H9 (cell line): ENCODE data around the gene OR2AT4. TPM values are rescaled to one million over a fixed set of nuclear protein-coding genes. Genes with fewer than 3 reads are reported as not detected.

Source experiments
- DNase-seq: peaks from one replicate; pipeline ENCODE4 v3.0.0-alpha.2; 2017
- H2AFZ ChIP-seq: one replicate; pipeline ENCODE4 v1.6.1; 2013; ENCODE audit warnings: mild to moderate bottlenecking, low read length, control low read depth, moderate library complexity
- H2AK5ac ChIP-seq: 2 replicates; pipeline ENCODE4 v1.6.1; 2013; ENCODE audit warnings: low read length, control low read depth, mixed read lengths; ENCODE audit not compliant: insufficient read length
- H2BK120ac ChIP-seq: one replicate; pipeline ENCODE4 v1.6.1; 2013; ENCODE audit warnings: low read depth, mild to moderate bottlenecking, low read length, control low read depth, inconsistent platforms; ENCODE audit not compliant: poor library complexity, severe bottlenecking
- H2BK12ac ChIP-seq: 2 replicates; pipeline ENCODE4 v1.6.1; 2013; ENCODE audit warnings: low read length, control low read depth, mixed read lengths, low read depth; ENCODE audit not compliant: insufficient read length
- H2BK15ac ChIP-seq: 2 replicates; pipeline ENCODE4 v1.6.1; 2013; ENCODE audit warnings: low read depth, low read length, control low read depth
- H2BK20ac ChIP-seq: one replicate; pipeline ENCODE4 v1.6.1; 2013; ENCODE audit warnings: low read depth, mild to moderate bottlenecking, low read length, control low read depth, inconsistent platforms; ENCODE audit not compliant: poor library complexity, severe bottlenecking
- H2BK5ac ChIP-seq: 2 replicates; pipeline ENCODE4 v1.6.1; 2013; ENCODE audit warnings: low read length, control low read depth, mixed read lengths; ENCODE audit not compliant: insufficient read length
- H3K14ac ChIP-seq: 2 replicates; pipeline ENCODE4 v1.6.1; 2013; ENCODE audit warnings: low read length, control low read depth; ENCODE audit not compliant: insufficient read depth
- H3K18ac ChIP-seq: 2 replicates; pipeline ENCODE4 v1.6.1; 2013; ENCODE audit warnings: low read depth, mild to moderate bottlenecking, mixed read lengths, low read length, control low read depth; ENCODE audit not compliant: insufficient read length
- H3K23ac ChIP-seq: 2 replicates; pipeline ENCODE4 v1.6.1; 2013; ENCODE audit warnings: low read length, control low read depth, mixed read lengths, low read depth; ENCODE audit not compliant: insufficient read length
- H3K23me2 ChIP-seq: 2 replicates; pipeline ENCODE4 v1.6.1; 2013; ENCODE audit warnings: low read depth, mild to moderate bottlenecking, mixed read lengths, low read length, control low read depth; ENCODE audit not compliant: insufficient read length, poor library complexity, severe bottlenecking
- H3K27ac ChIP-seq: 2 replicates; pipeline ENCODE4 v1.5.1; 2013; ENCODE audit warnings: low read length, control low read depth, mixed read lengths, low read depth; ENCODE audit not compliant: insufficient read length
- H3K27me3 ChIP-seq: 2 replicates; pipeline ENCODE4 v1.6.1; 2013; ENCODE audit warnings: low read length, control low read depth, inconsistent platforms; ENCODE audit not compliant: insufficient read depth
- H3K4ac ChIP-seq: 2 replicates; pipeline ENCODE4 v1.6.1; 2013; ENCODE audit warnings: low read depth, mild to moderate bottlenecking, control low read depth, inconsistent platforms, low read length, moderate library complexity
- H3K4me1 ChIP-seq: 2 replicates; pipeline ENCODE4 v1.6.1; 2013; ENCODE audit warnings: low read length, control low read depth, inconsistent platforms; ENCODE audit not compliant: insufficient read depth
- H3K4me2 ChIP-seq: 2 replicates; pipeline ENCODE4 v1.6.1; 2013; ENCODE audit warnings: low read length, control low read depth, mixed read lengths; ENCODE audit not compliant: insufficient read length, insufficient read depth
- H3K56ac ChIP-seq: 2 replicates; pipeline ENCODE4 v1.6.1; 2013; ENCODE audit warnings: low read depth, mild to moderate bottlenecking, mixed read lengths, low read length, control low read depth; ENCODE audit not compliant: insufficient read length
- H3K79me1 ChIP-seq: 2 replicates; pipeline ENCODE4 v1.6.1; 2013; ENCODE audit warnings: low read depth, mild to moderate bottlenecking, moderate library complexity, low read length, control low read depth, inconsistent platforms; ENCODE audit not compliant: insufficient read depth, poor library complexity, severe bottlenecking
- H3K79me2 ChIP-seq: 2 replicates; pipeline ENCODE4 v1.6.1; 2013; ENCODE audit warnings: low read length, control low read depth, inconsistent platforms; ENCODE audit not compliant: insufficient read depth
- H3K9ac ChIP-seq: 2 replicates; pipeline ENCODE4 v1.6.1; 2013; ENCODE audit warnings: low read length, control low read depth, mixed read lengths; ENCODE audit not compliant: insufficient read length; ENCODE audit errors: extremely low read depth
- H3K9me3 ChIP-seq: one replicate; pipeline ENCODE4 v1.6.1; 2013; ENCODE audit warnings: low read depth, low read length, inconsistent platforms; ENCODE audit not compliant: control insufficient read depth
- H3T11ph ChIP-seq: one replicate; pipeline ENCODE4 v1.6.1; 2013; ENCODE audit warnings: mild to moderate bottlenecking, low read length, control low read depth, inconsistent platforms
- H4K20me1 ChIP-seq: one replicate; pipeline ENCODE4 v1.6.1; 2013; ENCODE audit not compliant: control insufficient read depth, insufficient read length, insufficient read depth
- H4K5ac ChIP-seq: 2 replicates; pipeline ENCODE4 v1.6.1; 2013; ENCODE audit warnings: low read depth, mild to moderate bottlenecking, mixed read lengths, low read length, control low read depth; ENCODE audit not compliant: insufficient read length
- H4K8ac ChIP-seq: replicated peaks from 2 replicates; pipeline ENCODE4 v1.6.1; 2013; ENCODE audit warnings: low read length, control low read depth, mixed read lengths, low read depth; ENCODE audit not compliant: insufficient read length
- H4K91ac ChIP-seq: 2 replicates; pipeline ENCODE4 v1.6.1; 2013; ENCODE audit warnings: low read depth, mild to moderate bottlenecking, moderate library complexity, mixed read lengths, low read length, control low read depth; ENCODE audit not compliant: insufficient read length
- H3K27ac Mint-ChIP-seq, 3 experiments: 2 replicates in 2 of 3; 3 replicates in 1 of 3; pipeline ENCODE4 v1.8.0; 2020 to 2021; ENCODE audit warnings: mixed read lengths in 3 of 3, mild to moderate bottlenecking in 1 of 3, moderate library complexity in 1 of 3
- H3K27me3 Mint-ChIP-seq: 2 replicates; pipeline ENCODE4 v1.8.0; 2021; ENCODE audit warnings: low read depth, mild to moderate bottlenecking, moderate library complexity, mixed read lengths
- H3K36me3 Mint-ChIP-seq, 3 experiments: 2 replicates in 2 of 3; 3 replicates in 1 of 3; pipeline ENCODE4 v1.8.0; 2020 to 2021; ENCODE audit warnings: low read depth in 3 of 3, mixed read lengths in 3 of 3; ENCODE audit not compliant: insufficient read depth in 1 of 3
- H3K4me1 Mint-ChIP-seq, 2 experiments: 2 replicates each; pipeline ENCODE4 v1.8.0; 2020; ENCODE audit warnings: mixed read lengths in 2 of 2
- H3K4me3 Mint-ChIP-seq, 2 experiments: 2 replicates in 1 of 2; 3 replicates in 1 of 2; pipeline ENCODE4 v1.8.0; 2020 to 2021; ENCODE audit warnings: mild to moderate bottlenecking in 2 of 2, mixed read lengths in 2 of 2, moderate library complexity in 1 of 2
- H3K9me3 Mint-ChIP-seq, 2 experiments: 2 replicates in 1 of 2; 3 replicates in 1 of 2; pipeline ENCODE4 v1.8.0; 2020; ENCODE audit warnings: mild to moderate bottlenecking in 2 of 2, mixed read lengths in 2 of 2, moderate library complexity in 1 of 2
- WGBS: extraction: QIAGEN DNeasy Blood & Tissue Kit; methylation state at CpG from one replicate; pipeline ENCODE4 v1.1.7; 2013; ENCODE audit warnings: missing lambda C conversion rate, low lambda C conversion rate, mixed read lengths; ENCODE audit not compliant: insufficient read length; ENCODE audit errors: extremely low coverage; 5-methylcytosine and 5-hydroxymethylcytosine counted together
- total RNA-seq: library from RNA; stranded (reverse); gene quantifications from 2 replicates; pipeline ENCODE4 v1.2.1, GENCODE V29; 2021
- TF ChIP-seq, protein P1 (sequence below): fragments of 200-600 bp; sonication (generic); conservative IDR thresholded peaks from 3 replicates; pipeline ENCODE4 v1.8.0; 2021; ENCODE audit warnings: antibody characterized with exemption, mild to moderate bottlenecking

The OR2AT4 gene
- total RNA-seq, 1 experiment from 2014 or later: not detected

DNA sequence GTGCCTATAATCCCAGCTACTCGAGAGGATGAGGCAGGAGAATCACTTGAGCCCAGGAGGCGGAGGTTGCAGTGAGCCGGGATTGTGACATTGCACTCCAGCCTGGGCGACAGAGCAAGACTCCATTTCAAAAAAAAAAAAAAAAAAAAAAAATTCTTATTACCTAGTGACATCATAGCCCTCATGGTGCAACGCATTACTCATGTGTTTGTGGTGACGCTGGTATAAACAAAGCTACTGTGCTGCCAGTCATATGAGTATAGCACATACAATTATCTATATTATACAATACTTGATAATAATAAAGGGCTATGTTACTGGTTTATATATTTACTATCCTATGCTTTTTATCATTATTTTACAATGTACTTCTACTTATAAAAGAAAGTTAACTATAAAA lies 41.2 kb downstream of the OR2AT4 start:
- H3K9me3 Mint-ChIP-seq: peaks cover 21 to 23% of the 10 kb centered on the region in 2 experiments
- Histone ChIP-seq H3T11ph (no peak overlapping the region), H3K4me1 (no peaks in the 10 kb centered on the region)

More for the DNA sequence above, 41.2 kb downstream of the OR2AT4 start:
- no peak overlapping the region for H2BK12ac ChIP-seq
- no peak overlapping the region for H3K18ac ChIP-seq
- no peak overlapping the region for H3K14ac ChIP-seq
- no peak overlapping the region for H3K56ac ChIP-seq
- H2BK120ac ChIP-seq: no peak overlapping the region
- WGBS: no CpG with 5 or more reads among the region's 6 CpGs
- Mint-ChIP-seq H3K4me3 (no peak overlapping the region), H3K27ac (no peak overlapping the region), H3K27me3 (no peaks in the 10 kb centered on the region; the same call in 1 of the 2 replicates), H3K4me1 (no peaks in the 10 kb centered on the region), H3K36me3 (peaks cover 2 to 13% (median 5%) of the 10 kb centered on the region in 3 experiments; a peak in 5 of 7 replicates)
- no peak overlapping the region for H2BK15ac ChIP-seq
- H2BK20ac ChIP-seq: no peak overlapping the region
- no peaks in the 10 kb centered on the region for H3K23me2 ChIP-seq
- no peak overlapping the region for H3K4ac ChIP-seq
- no peak overlapping the region for H2BK5ac ChIP-seq
- no peaks in the 10 kb centered on the region for H4K20me1 ChIP-seq
- H3K79me2 ChIP-seq: no peaks in the 10 kb centered on the region
- H3K27me3 ChIP-seq: no peaks in the 10 kb centered on the region
- H4K91ac ChIP-seq: no peak overlapping the region
- H3K4me2 ChIP-seq: no peak overlapping the region
- no peak overlapping the region for H2AK5ac ChIP-seq
- H3K79me1 ChIP-seq: no peaks in the 10 kb centered on the region
- TF ChIP-seq, protein P1, sequence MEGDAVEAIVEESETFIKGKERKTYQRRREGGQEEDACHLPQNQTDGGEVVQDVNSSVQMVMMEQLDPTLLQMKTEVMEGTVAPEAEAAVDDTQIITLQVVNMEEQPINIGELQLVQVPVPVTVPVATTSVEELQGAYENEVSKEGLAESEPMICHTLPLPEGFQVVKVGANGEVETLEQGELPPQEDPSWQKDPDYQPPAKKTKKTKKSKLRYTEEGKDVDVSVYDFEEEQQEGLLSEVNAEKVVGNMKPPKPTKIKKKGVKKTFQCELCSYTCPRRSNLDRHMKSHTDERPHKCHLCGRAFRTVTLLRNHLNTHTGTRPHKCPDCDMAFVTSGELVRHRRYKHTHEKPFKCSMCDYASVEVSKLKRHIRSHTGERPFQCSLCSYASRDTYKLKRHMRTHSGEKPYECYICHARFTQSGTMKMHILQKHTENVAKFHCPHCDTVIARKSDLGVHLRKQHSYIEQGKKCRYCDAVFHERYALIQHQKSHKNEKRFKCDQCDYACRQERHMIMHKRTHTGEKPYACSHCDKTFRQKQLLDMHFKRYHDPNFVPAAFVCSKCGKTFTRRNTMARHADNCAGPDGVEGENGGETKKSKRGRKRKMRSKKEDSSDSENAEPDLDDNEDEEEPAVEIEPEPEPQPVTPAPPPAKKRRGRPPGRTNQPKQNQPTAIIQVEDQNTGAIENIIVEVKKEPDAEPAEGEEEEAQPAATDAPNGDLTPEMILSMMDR: no peak
- no peak overlapping the region for H3K27ac ChIP-seq
- no peak overlapping the region for H3K23ac ChIP-seq
- no peak overlapping the region for H3K9ac ChIP-seq
- no peak for DNase-seq
- no peak overlapping the region for H4K5ac ChIP-seq
- H2AFZ ChIP-seq: no peak overlapping the region
- H3K9me3 ChIP-seq: no peaks in the 10 kb centered on the region
- no peak overlapping the region for H4K8ac ChIP-seq
